GM12878 (cell line): ENCODE measurements around the gene MAP3K10. TPM values are rescaled to one million over a fixed set of nuclear protein-coding genes. Genes with fewer than 3 reads are reported as not detected.

ENCODE experiments used
- ATAC-seq: fragments of 200-7000 bp; cut with Tn5 transposase; 3 replicates; pipeline ENCODE4 v1.9.1; 2020; ENCODE audit warnings: mild to moderate bottlenecking, moderate library complexity
- BruUV-seq: library from RNA; stranded (reverse); fragments of 400-500 nt; replicated peaks from 2 replicates; lab custom pipeline; 2021; lab: Mats Ljungman, UMichigan
- CTCF ChIA-PET: fragments of 300-600 bp; sonication (Branson Sonifier 250); formaldehyde crosslinking; extraction: SDS; loops from one replicate; lab custom pipeline; 2021; ENCODE audit warnings: inconsistent platforms; lab: Yijun Ruan, JAX
- POLR2A ChIA-PET: fragments of 350-600 bp; formaldehyde crosslinking; extraction: SDS; loops from one replicate; lab custom pipeline; 2021; ENCODE audit warnings: inconsistent platforms; lab: Charles Lee
- RAD21 ChIA-PET: fragments of 300-600 bp; sonication (Branson Sonifier 250); formaldehyde crosslinking; loops from one replicate; lab custom pipeline; 2023; ENCODE audit warnings: antibody characterized with exemption; ENCODE audit not compliant: unreplicated experiment; lab: Charles Lee
- SMC1A ChIA-PET: fragments of 300-600 bp; sonication (Branson Sonifier 250); formaldehyde crosslinking; loops from one replicate; lab custom pipeline; 2023; ENCODE audit not compliant: unreplicated experiment, uncharacterized antibody; lab: Charles Lee
- DNase-seq: peaks from one replicate; pipeline ENCODE4 v3.0.0-alpha.2; 2011; ENCODE audit warnings: low read depth, low spot score
- FAIRE-seq: peaks from 3 replicates; lab custom pipeline; 2011; peaks lifted over from hg19 to GRCh38; lab: Jason Lieb, UNC
- H2AFZ ChIP-seq: 2 replicates; pipeline ENCODE4 v1.6.0; 2011; ENCODE audit warnings: low read depth, low read length, control low read depth; ENCODE audit not compliant: control insufficient read depth
- H3K27ac ChIP-seq: 2 replicates; pipeline ENCODE4 v1.5.1; 2011; ENCODE audit warnings: control low read depth; ENCODE audit not compliant: control insufficient read depth, insufficient read depth
- H3K27me3 ChIP-seq, 2 experiments: replicated peaks in 1 of 2; 2 replicates each; pipeline versions ENCODE4 v1.6.0 to v1.6.1; 2011; ENCODE audit warnings: low read length in 1 of 2; ENCODE audit not compliant: control insufficient read depth in 2 of 2, insufficient read depth in 2 of 2
- H3K36me3 ChIP-seq, 2 experiments: 2 replicates each; pipeline ENCODE4 v1.5.1; 2011; ENCODE audit warnings: low read length in 1 of 2; ENCODE audit not compliant: control insufficient read depth in 2 of 2, insufficient read depth in 2 of 2
- H3K4me1 ChIP-seq: 2 replicates; pipeline ENCODE4 v1.6.1; 2011; ENCODE audit warnings: mild to moderate bottlenecking, low read length, moderate library complexity, mixed read lengths; ENCODE audit not compliant: control insufficient read depth, insufficient read depth
- H3K4me2 ChIP-seq: 2 replicates; pipeline ENCODE4 v1.6.0; 2011; ENCODE audit warnings: control low read depth; ENCODE audit not compliant: control insufficient read depth, insufficient read depth
- H3K4me3 ChIP-seq: fragments of 200-600 bp; sonication (generic); 2 replicates; pipeline ENCODE4 v1.5.1; 2016
- H3K79me2 ChIP-seq: 2 replicates; pipeline ENCODE4 v1.6.0; 2011; ENCODE audit warnings: low read length; ENCODE audit not compliant: control insufficient read depth, insufficient read depth
- H3K9ac ChIP-seq: 2 replicates; pipeline ENCODE4 v1.8.0; 2011; ENCODE audit warnings: low read length, control low read depth, mixed read lengths; ENCODE audit not compliant: control insufficient read depth, insufficient read depth
- H3K9me3 ChIP-seq: replicated peaks from 3 replicates; pipeline ENCODE4 v1.5.1; 2011; ENCODE audit warnings: mild to moderate bottlenecking, low read length; ENCODE audit not compliant: control insufficient read depth, insufficient read depth
- H4K20me1 ChIP-seq: 2 replicates; pipeline ENCODE4 v1.6.0; 2011; ENCODE audit not compliant: control insufficient read depth, insufficient read depth
- BCLAF1 ChIP-seq: fragments of 450-650 bp; IDR thresholded peaks from 2 replicates; pipeline ENCODE4 v1.6.1; 2017; ENCODE audit warnings: antibody characterized with exemption, mild to moderate bottlenecking, moderate library complexity
- BHLHE40 ChIP-seq, 2 experiments: fragments of 450-650 bp in 1 of 2; IDR thresholded peaks; 2 replicates each; pipeline ENCODE4 v1.6.1; 2011 to 2017; ENCODE audit warnings: low read depth in 2 of 2, borderline replicate concordance in 1 of 2, improper control_type of control experiment in 1 of 2, low read length in 1 of 2, mild to moderate bottlenecking in 1 of 2
- EZH2 ChIP-seq: IDR thresholded peaks from 2 replicates; pipeline ENCODE4 v1.6.1; 2012; ENCODE audit warnings: low read depth, mild to moderate bottlenecking, control low read depth, inconsistent platforms, low read length, borderline replicate concordance; ENCODE audit not compliant: control insufficient read depth
- JUND ChIP-seq: IDR thresholded peaks from 2 replicates; pipeline ENCODE4 v1.6.1; 2012; ENCODE audit warnings: low read depth, mild to moderate bottlenecking, low read length, improper control_type of control experiment, moderate library complexity
- KDM1A ChIP-seq: fragments of 200-600 bp; sonication (generic); IDR thresholded peaks from 2 replicates; pipeline ENCODE4 v1.6.1; 2016; ENCODE audit warnings: borderline replicate concordance
- POLR2A ChIP-seq: IDR thresholded peaks from 2 replicates; pipeline ENCODE4 v1.6.1; 2011; ENCODE audit warnings: low read depth, mild to moderate bottlenecking, low read length
- RAD21 ChIP-seq: IDR thresholded peaks from 2 replicates; pipeline ENCODE4 v1.6.1; 2011; ENCODE audit warnings: mild to moderate bottlenecking, low read depth, low read length, moderate library complexity; ENCODE audit not compliant: insufficient read depth
- SIN3A ChIP-seq: IDR thresholded peaks from 2 replicates; pipeline ENCODE4 v1.6.1; 2012; ENCODE audit warnings: low read depth, low read length, improper control_type of control experiment
- SMARCA5 ChIP-seq: fragments of 450-650 bp; IDR thresholded peaks from 2 replicates; pipeline ENCODE4 v1.6.1; 2017; ENCODE audit warnings: mild to moderate bottlenecking
- SUZ12 ChIP-seq: fragments of 200-600 bp; sonication (generic); IDR thresholded peaks from one replicate; pipeline ENCODE4 v1.6.1; 2018; ENCODE audit warnings: antibody characterized with exemption, mild to moderate bottlenecking; ENCODE audit not compliant: unreplicated experiment
- YBX1 ChIP-seq: fragments of 450-650 bp; IDR thresholded peaks from 2 replicates; pipeline ENCODE4 v1.6.1; 2016; ENCODE audit warnings: antibody characterized with exemption
- ZBTB40 ChIP-seq: fragments of 450-650 bp; IDR thresholded peaks from 2 replicates; pipeline ENCODE4 v1.6.1; 2016; ENCODE audit warnings: mild to moderate bottlenecking, moderate library complexity, borderline replicate concordance
- WGBS: methylation state at CpG from one replicate; pipeline ENCODE4 v1.1.6; 2016; ENCODE audit warnings: low lambda C conversion rate; ENCODE audit not compliant: insufficient replicate concordance, insufficient coverage; ENCODE audit errors: missing lambda C conversion rate; 5-methylcytosine and 5-hydroxymethylcytosine counted together
- in situ Hi-C: fragments of 300-500 bp; cut with MboI; formaldehyde crosslinking; loops from 9 replicates; pipeline ENCODE4 v1.14.3; 2018; ENCODE audit warnings: mixed read lengths
- intact Hi-C: fragments of 100-400 bp; cut with micrococcal nuclease; formaldehyde crosslinking; loops from one replicate; pipeline ENCODE4 v1.14.2; 2022; ENCODE audit not compliant: unreplicated experiment
- polyA plus RNA-seq, 11 experiments: library from polyadenylated mRNA; depleted of rRNA in 4 of 11; unstranded in 6 of 11; stranded (reverse) in 5 of 11; fragments of >200 nt; fragmentation: Nextera tagmentation in 4 of 11; fragmentation: Illumina TruSeq in 1 of 11; extraction: Ambion mirVana in 4 of 11; extraction: Trizol in 1 of 11; gene quantifications; 1 replicate in 1 of 11; 2 replicates in 10 of 11; pipeline versions ENCODE4 v1.2.1 to v1.2.3, GENCODE V29; 2011 to 2016; ENCODE audit warnings: inconsistent platforms in 2 of 11, missing spikeins in 2 of 11, low read depth in 1 of 11
- total RNA-seq, 4 experiments: library from RNA; depleted of rRNA in 3 of 4; stranded (reverse); fragments of >200 nt in 3 of 4; fragmentation: Illumina TruSeq in 1 of 4; extraction: Trizol in 1 of 4; gene quantifications; 2 replicates each; pipeline versions ENCODE4 v1.2.1 to v1.2.3, GENCODE V29; 2013 to 2021

The MAP3K10 gene
- total and polyA plus RNA-seq, 10 of the 15 experiments (the other 5 are each of a cell fraction or from before 2014, with no cell fraction given), result 0.11 to 16.6 (median 2.6) TPM

GRCh38 chr19:40249781-40250180, 58.6 kb downstream of the MAP3K10 start:
- Histone ChIP-seq H3K27me3 (no peaks in the 10 kb centered on the region), H3K27ac (no peak overlapping the region), H2AFZ (no peak overlapping the region), H4K20me1 (no peaks in the 10 kb centered on the region), H3K36me3 (peaks cover 14 to 18% of the 10 kb centered on the region in 2 experiments; a peak in 3 of 4 replicates), H3K9me3 (no peaks in the 10 kb centered on the region), H3K79me2 (peaks cover 2% of the 10 kb centered on the region; the same call in 1 of the 2 replicates)
- intact Hi-C loops (no loop called here), in situ Hi-C loops (no loop called here)
- ChIA-PET SMC1A (no interaction called here), POLR2A (no interaction called here), RAD21 (no interaction called here)
- no peak for DNase-seq
- no peak for ATAC-seq
- TF ChIP-seq EZH2 (no peak), BHLHE40 (IDR thresholded peaks at IDR 0.05; ENCODE audit: borderline replicate concordance in 1 of 2, low read depth in 2 of 2, low read length in 1 of 2) (no peak), SIN3A (no peak), SMARCA5 (no peak), KDM1A (no peak), POLR2A (no peak), JUND (no peak), SUZ12 (no peak), YBX1 (no peak)
- TF ChIP-seq, all 136 proteins: peak for 0
- H3K9ac ChIP-seq, result no peak overlapping the region
- no peak overlapping the region for H3K4me3 ChIP-seq
- H3K4me2 ChIP-seq, result no peak overlapping the region
- WGBS, result 93% methylated on average over 11 of the region's 11 CpGs
- no TSS peak for BruUV-seq
- FAIRE-seq, result no peak
- CTCF ChIA-PET, result interaction anchor here (1.1 kb wide), 1 partner anchor 24 kb away, joined by 3 read pairs; no protein-coding TSS in a partner anchor
- H3K4me1 ChIP-seq, result no peaks in the 10 kb centered on the region

- Histone ChIP-seq H2AFZ (no peak overlapping the region), H3K27ac (no peak overlapping the region), H4K20me1 (no peaks in the 10 kb centered on the region), H3K79me2 (peaks cover 2% of the 10 kb centered on the region; the same call in 1 of the 2 replicates), H3K9me3 (no peaks in the 10 kb centered on the region), H3K4me1 (no peaks in the 10 kb centered on the region), H3K36me3 (peaks cover 25 to 29% of the 10 kb centered on the region in 2 experiments; a peak in 3 of 4 replicates), H3K9ac (no peak overlapping the region), H3K4me2 (no peak overlapping the region), H3K4me3 (no peak overlapping the region), H3K27me3 (no peaks in the 10 kb centered on the region)
- ATAC-seq (no peak), FAIRE-seq (no peak), DNase-seq (no peak)
- ChIA-PET CTCF (no interaction called here), RAD21 (no interaction called here), SMC1A (no interaction called here), POLR2A (no interaction called here)
- TSS peak; percentile 42 for BruUV-seq
- in situ Hi-C loops (no loop called here), intact Hi-C loops (no loop called here)
- TF ChIP-seq RAD21 (no peak), ZBTB40 (peak; percentile 82), SUZ12 (no peak), BCLAF1 (no peak)
Observed at GRCh38 chr19:40251244-40251643, 60.0 kb downstream of the MAP3K10 start.
